Smooth muscle cell of the brain vasculature (primary cell): ENCODE measurements around the gene PRKN.

Source experiments
- DNase-seq: peaks from one replicate; pipeline ENCODE4 v3.0.0-alpha.2; 2012; ENCODE audit warnings: low read depth, low spot score

PRKN gene

GRCh38 chr6:162618448-162619002, 109.0 kb downstream of the PRKN start:
- no peak for DNase-seq

GRCh38 chr6:162615016-162615705, 112.4 kb downstream of the PRKN start:
- DNase-seq = no peak

- no peak for DNase-seq
Measured at GRCh38 chr6:162613310-162613709, 114.3 kb downstream of the PRKN start.

GRCh38 chr6:162612613-162613012, 115.0 kb downstream of the PRKN start:
- no peak for DNase-seq

- no peak for DNase-seq
Measured at GRCh38 chr6:162610351-162610750, 117.2 kb downstream of the PRKN start.

GRCh38 chr6:162605881-162606280, 121.7 kb downstream of the PRKN start:
- DNase-seq = no peak

- DNase-seq = no peak
Measured at GRCh38 chr6:162603231-162604015, 124.1 kb downstream of the PRKN start.

GRCh38 chr6:162602759-162603158, 124.8 kb downstream of the PRKN start:
- DNase-seq = no peak

GRCh38 chr6:162596676-162597075, 130.9 kb downstream of the PRKN start:
- DNase-seq = no peak

GRCh38 chr6:162591517-162591916, 136.0 kb downstream of the PRKN start:
- DNase-seq = no peak

GRCh38 chr6:162581988-162582780, 145.4 kb downstream of the PRKN start:
- no peak for DNase-seq

GRCh38 chr6:162580619-162581018, 146.9 kb downstream of the PRKN start:
- DNase-seq = no peak

- DNase-seq = no peak
Measured at GRCh38 chr6:162576016-162576415, 151.6 kb downstream of the PRKN start.

- DNase-seq = no peak
Measured at GRCh38 chr6:162572240-162572639, 155.3 kb downstream of the PRKN start.

GRCh38 chr6:162568266-162568665, 159.3 kb downstream of the PRKN start:
- DNase-seq = no peak

- no peak for DNase-seq
Measured at GRCh38 chr6:162562041-162562440, 165.5 kb downstream of the PRKN start.

GRCh38 chr6:162560891-162561290, 166.7 kb downstream of the PRKN start:
- no peak for DNase-seq

GRCh38 chr6:162554531-162554930, 173.0 kb downstream of the PRKN start:
- no peak for DNase-seq

- DNase-seq = no peak
Measured at GRCh38 chr6:162546905-162547304, 180.7 kb downstream of the PRKN start.

GRCh38 chr6:162543221-162543620, 184.3 kb downstream of the PRKN start:
- DNase-seq = no peak

- DNase-seq = no peak
Measured at GRCh38 chr6:162541019-162541601, 186.5 kb downstream of the PRKN start.

GRCh38 chr6:162539321-162539720, 188.2 kb downstream of the PRKN start:
- DNase-seq = no peak
